ENCODE measurements around the gene ARHGAP33. TPM values are rescaled to one million over a fixed set of nuclear protein-coding genes. Genes with fewer than 3 reads are reported as not detected.
"Not testable (repeated sequence)": the region's sequence is repeated elsewhere in the genome, so short reads cannot be mapped to it uniquely, and the experiment has no call there.

ARHGAP33 gene
- total RNA-seq, 1 donor from 2014 or later = 5.1 TPM

GRCh38 chr19:35830986-35831385 is 55.6 kb downstream of the ARHGAP33 start:
- no peak for DNase-seq (ENCODE audit: low read depth)

GRCh38 chr19:35832054-35832453 is 56.7 kb downstream of the ARHGAP33 start:
- DNase-seq (ENCODE audit: low read depth) = no peak

DNA sequence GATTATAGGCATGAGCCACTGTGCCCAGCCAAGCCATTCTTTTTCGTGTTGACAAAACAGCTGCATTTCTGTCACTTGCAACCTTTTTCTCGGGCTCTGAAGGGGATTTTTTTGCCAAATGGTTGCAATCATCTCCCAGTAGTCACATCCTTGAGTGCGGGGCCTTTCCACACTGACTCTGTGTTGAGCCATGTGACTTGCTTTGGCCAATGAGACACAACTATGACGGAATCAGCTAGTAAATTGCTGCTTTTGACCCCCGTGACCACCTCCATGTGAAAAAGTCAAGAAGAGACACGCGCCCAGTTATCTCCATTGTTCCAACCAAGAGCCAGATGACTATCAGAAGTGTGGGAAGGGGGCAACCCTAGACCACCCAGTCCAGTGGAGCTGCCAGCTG is 58.6 kb downstream of the ARHGAP33 start:
- DNase-seq (ENCODE audit: low read depth) = no peak

DNA sequence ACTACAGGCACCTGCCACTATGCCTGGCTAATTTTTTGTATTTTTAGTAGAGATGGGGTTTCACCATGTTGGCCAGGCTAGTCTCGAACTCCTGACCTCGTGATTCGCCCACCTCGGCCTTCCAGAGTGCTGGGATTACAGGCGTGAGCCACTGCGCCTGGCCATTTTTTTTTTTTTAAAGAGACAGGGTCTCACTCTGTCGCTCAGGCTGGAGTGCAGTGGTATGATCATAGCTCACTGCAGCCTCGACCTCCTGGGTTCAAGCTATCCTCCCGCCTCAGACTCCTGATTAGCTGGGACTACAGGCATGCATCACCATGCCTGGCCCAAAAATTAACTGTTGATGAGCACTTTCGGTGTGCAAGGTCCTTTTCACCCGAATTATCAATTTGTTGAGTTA is 60.7 kb downstream of the ARHGAP33 start:
- not testable (repeated sequence) for DNase-seq (ENCODE audit: low read depth)

Other genes with a start within 250 kb of the ARHGAP33 start
- gene SBSN, start 247.3 kb upstream of the ARHGAP33 start, total RNA-seq = 0.05 TPM in 1 of 2 replicates, not detected in the other
- gene GAPDHS, start 242.1 kb upstream of the ARHGAP33 start, total RNA-seq = not detected in 2 replicates
- gene TMEM147, start 229.9 kb upstream of the ARHGAP33 start, total RNA-seq = 76.1 and 93.6 TPM in 2 replicates
- not detected in 2 replicates for gene ATP4A, start 211.9 kb upstream of the ARHGAP33 start, total RNA-seq
- gene PMIS2, start 189.4 kb upstream of the ARHGAP33 start, total RNA-seq = not detected in 2 replicates
- 5.1 and 6.4 TPM in 2 replicates for gene HAUS5, start 162.8 kb upstream of the ARHGAP33 start, total RNA-seq
- 38.9 and 40.0 TPM in 2 replicates for gene RBM42, start 146.5 kb upstream of the ARHGAP33 start, total RNA-seq
- not detected in 2 replicates for gene ETV2, start 133.8 kb upstream of the ARHGAP33 start, total RNA-seq
- gene COX6B1, start 127.2 kb upstream of the ARHGAP33 start, total RNA-seq = 385 and 691 TPM in 2 replicates
- gene UPK1A, start 109.0 kb upstream of the ARHGAP33 start, total RNA-seq = not detected in 2 replicates
- gene ZBTB32, start 71.0 kb upstream of the ARHGAP33 start, total RNA-seq = not detected in 2 replicates
- gene KMT2B, start 57.6 kb upstream of the ARHGAP33 start, total RNA-seq = 4.2 and 26.3 TPM in 2 replicates
- 0.52 and 1.8 TPM in 2 replicates for gene IGFLR1, start 33.1 kb upstream of the ARHGAP33 start, total RNA-seq
- 5.6 and 7.2 TPM in 2 replicates for gene U2AF1L4, start 30.1 kb upstream of the ARHGAP33 start, total RNA-seq
- 23.5 and 24.7 TPM in 2 replicates for gene PSENEN, start 29.9 kb upstream of the ARHGAP33 start, total RNA-seq
- 2.6 and 6.4 TPM in 2 replicates for gene LIN37, start 27.0 kb upstream of the ARHGAP33 start, total RNA-seq
- 0.52 and 0.65 TPM in 2 replicates for gene HSPB6, start 18.5 kb upstream of the ARHGAP33 start, total RNA-seq
- gene PROSER3, start 17.4 kb upstream of the ARHGAP33 start, total RNA-seq = 4.0 and 7.7 TPM in 2 replicates
- gene PRODH2, start 37.3 kb downstream of the ARHGAP33 start, total RNA-seq = 0.20 TPM in 1 of 2 replicates, not detected in the other
- gene NPHS1, start 76.9 kb downstream of the ARHGAP33 start, total RNA-seq = not detected in 2 replicates
- gene KIRREL2, start 81.3 kb downstream of the ARHGAP33 start, total RNA-seq = not detected in 2 replicates
- 0.52 and 2.9 TPM in 2 replicates for gene APLP1, start 93.0 kb downstream of the ARHGAP33 start, total RNA-seq
- gene NFKBID, start 125.0 kb downstream of the ARHGAP33 start, total RNA-seq = 4.2 and 8.7 TPM in 2 replicates
- not detected in 2 replicates for gene HCST, start 127.0 kb downstream of the ARHGAP33 start, total RNA-seq
- gene TYROBP, start 132.7 kb downstream of the ARHGAP33 start, total RNA-seq = not detected in 2 replicates
- 0.52 and 6.3 TPM in 2 replicates for gene LRFN3, start 160.8 kb downstream of the ARHGAP33 start, total RNA-seq
- 9.4 and 10.4 TPM in 2 replicates for gene SDHAF1, start 219.6 kb downstream of the ARHGAP33 start, total RNA-seq
- 1.0 and 4.5 TPM in 2 replicates for gene SYNE4, start 233.2 kb downstream of the ARHGAP33 start, total RNA-seq
- 10.6 and 11.8 TPM in 2 replicates for gene ALKBH6, start 238.6 kb downstream of the ARHGAP33 start, total RNA-seq